ENCODE results near the gene TMPO. TPM values are rescaled to one million over a fixed set of nuclear protein-coding genes. Genes with fewer than 3 reads are reported as not detected.

TMPO gene
- polyA plus RNA-seq, 1 donor (not counting 4 experiments of a cell fraction or from before 2014, with no cell fraction given): 41.0 TPM

GRCh38 chr12:98593351-98594049, 78.1 kb downstream of the TMPO start, which contains the start of gene SLC25A3:
TSS of gene SLC25A3 (plus strand) at chr12:98593686. CDS start at chr12:98593979, 293 bp downstream.
- H3K27me3 ChIP-seq (ENCODE audit: control insufficient read depth, extremely low read depth, insufficient read depth, low read length): no peaks in the 10 kb centered on the region
- peak within 1 kb of the TSS; percentile 99 for H3K9ac ChIP-seq (ENCODE audit: control insufficient read depth, extremely low read depth, insufficient read depth, low read length)
- peak within 1 kb of the TSS; percentile 97 for H3K4me2 ChIP-seq (ENCODE audit: control insufficient read depth, extremely low read depth, insufficient read depth, low read depth, low read length)
- dilution Hi-C loops (cut with MboI; ENCODE audit: extremely low pct_ligation_motif_present, low sequenced_read_pairs): no loop called here
- H3K27ac ChIP-seq (ENCODE audit: control insufficient read depth, insufficient read depth, low read length): peak within 1 kb of the TSS; percentile 96
- H3K79me2 ChIP-seq (ENCODE audit: control insufficient read depth, insufficient read depth, low read length): peaks cover 51% of the 10 kb centered on the region
- H3K4me3 ChIP-seq (ENCODE audit: control insufficient read depth in 2 of 3, extremely low read depth in 1 of 3, insufficient read depth in 2 of 3, low read depth in 1 of 3, low read length in 3 of 3): peak within 1 kb of the TSS; percentile 78 to 100 (median 98)
- H3K9me1 ChIP-seq (ENCODE audit: control insufficient read depth, extremely low read depth, insufficient read depth, low read length): no peaks in the 10 kb centered on the region
- H2AFZ ChIP-seq (ENCODE audit: control insufficient read depth, low read length): peak within 1 kb of the TSS; percentile 96
- no peak for TF ChIP-seq EZH2 (IDR thresholded peaks at IDR 0.05; ENCODE audit: low read length)
- TF ChIP-seq CTCF (optimal IDR thresholded peaks at IDR 0.05 in 1 of 3, IDR thresholded peaks at IDR 0.05 in 1 of 3, conservative IDR thresholded peaks at IDR 0.05 in 1 of 3; ENCODE audit: extremely low read depth in 1 of 3, insufficient read depth in 2 of 3, low read length in 3 of 3): no peak
- FAIRE-seq: peak; percentile 39
- DNase-seq (ENCODE audit: low read depth, low spot score): peak; percentile 93
- peaks cover 8 to 25% of the 10 kb centered on the region in 2 experiments for H3K36me3 ChIP-seq (ENCODE audit: control insufficient read depth in 2 of 2, extremely low read depth in 1 of 2, insufficient read depth in 2 of 2, low read length in 2 of 2)
- peaks cover 30% of the 10 kb centered on the region for H4K20me1 ChIP-seq (ENCODE audit: control insufficient read depth, extremely low read depth, insufficient read depth, low read length)
- H3K9me3 ChIP-seq (ENCODE audit: control insufficient read depth, low read depth, low read length): no peaks in the 10 kb centered on the region
- H3K4me1 ChIP-seq (ENCODE audit: control insufficient read depth, extremely low read depth, insufficient read depth, low read length): peaks cover 15% of the 10 kb centered on the region

DNA sequence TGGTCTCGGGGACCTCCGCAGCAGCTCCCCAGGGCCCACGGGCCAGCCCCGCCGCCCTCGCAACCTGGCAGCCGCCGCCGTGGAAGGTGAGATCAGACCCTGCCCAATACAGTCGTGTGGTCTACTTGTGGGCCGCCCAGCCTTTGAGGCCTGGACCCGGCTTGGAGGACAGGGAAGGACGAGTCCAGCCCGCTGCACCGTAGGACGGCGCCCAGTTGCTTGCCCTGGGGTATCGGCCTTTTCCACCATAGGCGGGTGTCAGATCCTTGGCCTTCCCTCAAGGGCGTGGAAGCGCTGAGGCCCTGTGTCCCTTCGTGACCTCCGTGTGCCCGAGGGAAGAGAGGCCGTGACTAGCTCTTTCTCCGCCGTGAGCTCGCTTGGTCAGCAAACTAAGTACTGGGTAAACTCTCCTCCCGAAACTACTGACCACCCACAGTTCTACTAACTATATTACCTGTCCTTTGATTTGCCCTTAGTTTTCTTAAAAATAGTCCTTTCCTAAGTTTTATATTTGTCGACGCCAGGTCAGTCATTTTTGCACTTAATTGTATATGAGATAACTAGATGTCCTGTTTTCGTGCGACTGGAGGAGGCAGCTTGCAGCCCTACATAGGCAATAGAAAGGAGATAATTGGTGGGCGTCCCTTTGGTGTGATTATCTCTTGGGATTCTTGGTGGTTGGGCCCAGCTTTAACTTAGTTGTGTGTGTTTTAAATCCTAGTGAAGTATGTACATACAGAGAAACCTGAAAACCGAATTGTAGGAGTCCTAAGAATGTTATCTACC, 78.9 kb downstream of the TMPO start:
- peaks cover 30% of the 10 kb centered on the region for H4K20me1 ChIP-seq (ENCODE audit: control insufficient read depth, extremely low read depth, insufficient read depth, low read length)
- H3K79me2 ChIP-seq (ENCODE audit: control insufficient read depth, insufficient read depth, low read length): peaks cover 51% of the 10 kb centered on the region
- peak overlapping the region; percentile 96 for H3K27ac ChIP-seq (ENCODE audit: control insufficient read depth, insufficient read depth, low read length)
- TF ChIP-seq CTCF (optimal IDR thresholded peaks at IDR 0.05 in 1 of 3, IDR thresholded peaks at IDR 0.05 in 1 of 3, conservative IDR thresholded peaks at IDR 0.05 in 1 of 3; ENCODE audit: extremely low read depth in 1 of 3, insufficient read depth in 2 of 3, low read length in 3 of 3) (no peak), EZH2 (IDR thresholded peaks at IDR 0.05; ENCODE audit: low read length) (no peak)
- H2AFZ ChIP-seq (ENCODE audit: control insufficient read depth, low read length): no peak overlapping the region
- H3K9ac ChIP-seq (ENCODE audit: control insufficient read depth, extremely low read depth, insufficient read depth, low read length): peak overlapping the region; percentile 99
- H3K9me3 ChIP-seq (ENCODE audit: control insufficient read depth, low read depth, low read length): no peaks in the 10 kb centered on the region
- FAIRE-seq: no peak
- dilution Hi-C loops (cut with MboI; ENCODE audit: extremely low pct_ligation_motif_present, low sequenced_read_pairs): no loop called here
- H3K27me3 ChIP-seq (ENCODE audit: control insufficient read depth, extremely low read depth, insufficient read depth, low read length): no peaks in the 10 kb centered on the region
- H3K4me2 ChIP-seq (ENCODE audit: control insufficient read depth, extremely low read depth, insufficient read depth, low read depth, low read length): peak overlapping the region; percentile 97
- peak overlapping the region; percentile 78 to 100 (median 98) for H3K4me3 ChIP-seq (ENCODE audit: control insufficient read depth in 2 of 3, extremely low read depth in 1 of 3, insufficient read depth in 2 of 3, low read depth in 1 of 3, low read length in 3 of 3)
- peaks cover 15% of the 10 kb centered on the region for H3K4me1 ChIP-seq (ENCODE audit: control insufficient read depth, extremely low read depth, insufficient read depth, low read length)
- no peak for DNase-seq (ENCODE audit: low read depth, low spot score)
- H3K9me1 ChIP-seq (ENCODE audit: control insufficient read depth, extremely low read depth, insufficient read depth, low read length): no peaks in the 10 kb centered on the region
- peaks cover 8 to 27% of the 10 kb centered on the region in 2 experiments for H3K36me3 ChIP-seq (ENCODE audit: control insufficient read depth in 2 of 2, extremely low read depth in 1 of 2, insufficient read depth in 2 of 2, low read length in 2 of 2)

Measured in keratinocyte (primary cell).